Measurements from ENCODE around the gene SH3BP2.

GRCh38 chr4:2873329-2873728, 80.4 kb downstream of the SH3BP2 start:
- no peak for TF ChIP-seq POLR2A (IDR thresholded peaks at IDR 0.05)
- TF ChIP-seq, protein P1, sequence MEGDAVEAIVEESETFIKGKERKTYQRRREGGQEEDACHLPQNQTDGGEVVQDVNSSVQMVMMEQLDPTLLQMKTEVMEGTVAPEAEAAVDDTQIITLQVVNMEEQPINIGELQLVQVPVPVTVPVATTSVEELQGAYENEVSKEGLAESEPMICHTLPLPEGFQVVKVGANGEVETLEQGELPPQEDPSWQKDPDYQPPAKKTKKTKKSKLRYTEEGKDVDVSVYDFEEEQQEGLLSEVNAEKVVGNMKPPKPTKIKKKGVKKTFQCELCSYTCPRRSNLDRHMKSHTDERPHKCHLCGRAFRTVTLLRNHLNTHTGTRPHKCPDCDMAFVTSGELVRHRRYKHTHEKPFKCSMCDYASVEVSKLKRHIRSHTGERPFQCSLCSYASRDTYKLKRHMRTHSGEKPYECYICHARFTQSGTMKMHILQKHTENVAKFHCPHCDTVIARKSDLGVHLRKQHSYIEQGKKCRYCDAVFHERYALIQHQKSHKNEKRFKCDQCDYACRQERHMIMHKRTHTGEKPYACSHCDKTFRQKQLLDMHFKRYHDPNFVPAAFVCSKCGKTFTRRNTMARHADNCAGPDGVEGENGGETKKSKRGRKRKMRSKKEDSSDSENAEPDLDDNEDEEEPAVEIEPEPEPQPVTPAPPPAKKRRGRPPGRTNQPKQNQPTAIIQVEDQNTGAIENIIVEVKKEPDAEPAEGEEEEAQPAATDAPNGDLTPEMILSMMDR (IDR thresholded peaks at IDR 0.05), result no peak
- no peak for TF ChIP-seq POLR2AphosphoS5 (IDR thresholded peaks at IDR 0.05)
- no peak for TF ChIP-seq EP300 (IDR thresholded peaks at IDR 0.05)
